Activated naive CD4-positive, alpha-beta T cell (primary cell): Measurements from ENCODE around the gene ATG2B.
"Not testable (repeated sequence)": the region's sequence is repeated elsewhere in the genome, so short reads cannot be mapped to it uniquely, and the experiment has no call there.

Experiments
- DNase-seq, 4 experiments: peaks; one replicate each; lab custom pipeline; 2025; lab: John Stamatoyannopoulos, UW

ATG2B gene

GRCh38 chr14:96373538-96373937 is 10.4 kb upstream of the ATG2B start:
- DNase-seq, result no peak

DNA sequence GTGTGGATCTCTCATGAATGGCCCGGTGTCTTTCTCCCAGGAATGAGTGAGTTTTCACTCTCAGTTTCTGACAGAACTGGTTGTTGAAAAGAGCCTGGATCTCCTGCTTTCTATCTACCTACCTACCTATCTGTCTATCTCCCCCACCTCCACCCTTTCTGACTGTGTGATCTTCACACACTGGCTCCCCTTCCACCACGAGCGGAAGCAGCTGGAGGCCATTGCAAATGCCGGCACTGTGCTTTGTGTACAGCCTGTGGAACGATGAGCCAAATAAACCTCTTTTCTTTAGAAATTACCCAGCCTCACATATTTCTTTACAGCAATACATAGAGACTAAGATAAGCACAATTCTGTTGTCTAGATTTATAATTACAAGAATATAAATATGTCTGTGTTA is 7.4 kb upstream of the ATG2B start:
- no peak for DNase-seq

DNA sequence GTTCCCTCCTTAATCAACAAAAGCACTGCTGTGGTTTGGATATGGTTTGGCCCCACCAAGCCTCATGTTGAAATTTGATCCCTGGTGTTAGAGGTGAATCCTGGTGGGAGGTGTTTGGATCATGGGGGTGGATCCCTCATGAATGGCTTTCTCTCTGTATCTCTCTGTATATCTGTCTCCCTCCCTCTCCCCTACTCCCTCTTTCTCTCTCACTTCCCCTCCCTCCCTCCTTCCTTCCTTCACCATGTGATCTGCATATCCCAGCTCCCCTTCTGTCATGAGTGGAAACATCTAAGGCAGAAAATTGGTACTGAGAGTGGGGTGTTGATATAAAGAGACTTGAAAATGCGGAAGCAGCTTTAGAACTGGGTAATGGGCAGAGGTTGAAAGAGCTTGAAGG is 5.4 kb upstream of the ATG2B start:
- no peak for DNase-seq

DNA sequence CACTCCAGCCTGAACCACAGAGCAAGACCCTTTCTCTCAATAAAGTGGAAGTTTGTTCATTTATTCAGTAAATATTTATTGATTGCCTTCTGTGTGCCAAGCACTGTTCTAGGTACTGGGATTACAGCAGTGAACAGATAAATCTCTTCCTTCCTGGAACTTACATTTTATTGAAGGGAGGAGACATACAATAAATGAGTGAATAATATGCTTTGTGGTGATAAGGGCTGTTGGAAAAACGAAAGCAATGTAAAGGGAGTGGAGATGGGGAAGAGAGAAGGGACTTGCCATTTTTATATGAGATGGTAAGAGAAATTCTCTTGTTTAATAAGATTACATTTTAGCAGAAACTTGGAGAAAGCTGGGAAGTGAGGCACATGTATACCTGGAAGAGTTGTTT is 1.8 kb upstream of the ATG2B start:
- no peak for DNase-seq

GRCh38 chr14:96363751-96364336 is 703 bp upstream of the ATG2B start:
- peak in 3 of 4 experiments; percentile 17 to 51 (median 45) for DNase-seq

DNA sequence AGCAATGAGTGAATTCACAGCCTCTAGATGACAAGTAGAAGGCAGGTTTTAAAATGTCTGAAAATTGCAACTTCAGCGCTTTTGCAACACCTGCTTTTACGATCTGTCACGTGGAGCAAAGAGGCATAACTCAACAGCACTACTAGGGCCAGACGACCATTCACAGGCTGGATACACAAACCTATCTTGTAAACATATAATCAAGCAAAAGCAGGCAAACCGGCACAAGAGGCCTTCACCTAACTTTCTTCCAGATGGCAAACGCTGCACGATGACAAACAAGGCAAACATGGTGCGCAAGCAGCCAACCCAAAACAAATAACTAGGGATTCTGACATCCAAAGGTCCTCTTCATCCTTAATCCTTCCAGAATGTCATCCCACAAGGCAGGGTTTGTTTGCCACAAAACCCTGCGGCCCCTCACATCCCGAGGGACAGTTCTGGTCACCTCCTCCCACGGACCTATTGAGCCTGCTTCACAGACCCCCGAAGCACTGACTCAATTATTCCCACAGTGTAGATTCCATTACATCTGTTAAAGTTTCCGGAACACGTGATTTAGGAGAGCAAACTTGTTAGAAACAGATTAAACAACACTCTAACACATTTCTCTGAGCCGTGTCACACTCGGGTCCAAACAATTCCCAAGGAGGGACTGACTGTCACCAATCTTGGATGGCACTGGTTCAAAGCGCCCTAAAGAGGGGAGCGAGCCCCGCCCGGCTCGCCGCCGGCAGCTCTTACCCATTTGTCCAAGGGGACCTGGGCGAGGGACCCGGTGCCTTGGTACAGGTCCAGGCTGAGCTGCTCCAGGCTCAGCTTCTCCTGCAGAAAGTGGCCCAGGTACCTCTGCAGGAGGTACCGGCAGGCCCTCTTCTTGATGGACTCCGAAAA is 823 bp downstream of the ATG2B start:
- DNase-seq, result peak in 2 of 4 experiments; percentile 11 to 20

- DNase-seq, result no peak
Observed at GRCh38 chr14:96359959-96360358, 3.2 kb downstream of the ATG2B start.

DNA sequence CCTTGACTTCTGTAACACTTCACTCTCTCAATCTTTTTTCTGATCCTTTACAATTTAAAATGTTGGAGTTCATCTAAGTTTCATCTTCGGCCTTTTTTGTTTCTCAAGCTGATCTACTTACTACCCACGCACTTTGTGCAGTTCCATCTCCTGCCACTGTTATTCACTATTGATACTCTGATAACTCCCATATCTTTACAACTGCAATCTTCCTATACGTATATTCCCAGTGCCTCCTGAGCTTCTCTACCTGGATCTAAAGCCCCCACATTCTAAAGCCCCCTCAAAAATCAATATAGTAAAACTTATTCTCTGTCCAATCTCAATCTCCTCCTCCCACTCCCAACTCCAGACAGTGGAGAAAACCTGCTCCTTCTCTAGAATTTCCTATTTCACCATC is 5.9 kb downstream of the ATG2B start:
- DNase-seq, result no peak

DNA sequence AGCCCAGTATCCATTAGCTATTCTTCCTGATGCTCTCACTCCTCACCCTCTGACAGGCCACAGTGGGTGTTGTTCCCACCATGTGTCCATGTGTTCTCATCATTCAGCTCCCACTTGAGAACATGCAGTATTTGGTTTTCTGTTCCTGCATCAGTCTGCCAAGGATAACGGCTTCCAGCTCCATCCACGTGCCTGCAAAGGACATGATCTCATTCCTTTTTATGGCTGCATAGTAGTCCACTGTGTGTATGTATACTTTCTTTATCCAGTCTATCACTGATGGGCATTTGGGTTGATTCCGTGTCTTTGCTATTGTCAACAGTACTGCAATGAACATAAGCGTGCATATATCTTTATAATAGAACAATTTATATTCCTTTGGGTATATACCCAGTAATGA is 8.9 kb downstream of the ATG2B start:
- DNase-seq, result no peak

DNA sequence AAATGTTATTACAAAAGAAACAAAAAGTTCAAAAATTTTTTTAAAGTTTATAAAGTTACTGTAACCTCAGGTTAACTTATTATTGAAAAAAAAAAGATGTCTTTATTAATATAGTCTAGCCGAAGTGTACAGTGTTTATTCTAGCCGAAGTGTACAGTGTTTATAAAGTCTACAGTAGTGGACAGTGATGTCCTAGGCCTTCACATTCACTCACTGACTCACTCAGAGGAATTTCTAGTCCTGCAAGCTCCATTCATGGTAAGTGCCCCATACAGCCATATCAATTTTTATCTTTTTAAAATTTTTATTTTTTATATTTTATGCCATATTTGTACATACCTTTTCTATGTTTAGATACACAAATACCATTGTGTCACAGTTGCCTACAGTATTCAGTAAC is 10.4 kb downstream of the ATG2B start:
- DNase-seq, result no peak

- DNase-seq, result no peak
Observed at GRCh38 chr14:96351986-96352385, 11.2 kb downstream of the ATG2B start.

DNA sequence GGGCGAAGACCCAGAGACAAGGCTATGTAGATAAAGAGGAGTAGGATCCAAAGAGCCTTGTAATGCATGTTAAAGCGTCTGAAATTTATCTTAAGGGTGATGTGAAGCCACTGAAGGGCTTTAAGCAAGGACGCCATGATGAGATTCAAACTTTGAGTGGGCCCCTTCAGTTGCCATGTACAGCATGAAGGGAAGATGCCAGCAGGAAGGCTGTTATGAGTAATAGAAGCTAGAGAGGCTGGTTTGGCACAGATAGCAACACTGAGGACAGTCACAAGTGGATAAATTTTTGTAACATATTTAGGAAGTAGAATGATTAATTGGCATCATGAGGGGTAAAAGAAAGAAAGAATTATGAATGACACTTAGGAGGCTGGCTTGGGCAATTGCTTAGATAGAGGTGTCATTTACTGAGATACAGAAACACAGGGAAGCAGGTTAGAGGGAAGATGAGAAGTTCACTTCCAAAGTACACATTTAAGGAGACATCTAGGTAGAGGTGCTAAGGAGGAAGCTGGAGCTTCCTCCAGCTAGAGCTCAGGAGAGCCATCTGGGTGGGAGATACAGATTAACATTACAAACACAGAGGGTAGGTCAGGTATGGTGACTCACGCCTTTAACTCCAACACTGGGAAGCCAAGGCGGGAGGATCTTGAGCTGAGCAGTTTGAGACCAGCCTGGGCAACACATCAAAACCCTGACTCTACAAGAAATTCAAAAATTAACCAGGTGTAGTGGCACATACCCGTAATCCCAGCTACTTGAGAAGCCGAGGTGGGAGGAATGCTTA is 13.7 kb downstream of the ATG2B start:
- no peak for DNase-seq

GRCh38 chr14:96347957-96348356 is 15.2 kb downstream of the ATG2B start:
- not testable (repeated sequence) for DNase-seq

DNA sequence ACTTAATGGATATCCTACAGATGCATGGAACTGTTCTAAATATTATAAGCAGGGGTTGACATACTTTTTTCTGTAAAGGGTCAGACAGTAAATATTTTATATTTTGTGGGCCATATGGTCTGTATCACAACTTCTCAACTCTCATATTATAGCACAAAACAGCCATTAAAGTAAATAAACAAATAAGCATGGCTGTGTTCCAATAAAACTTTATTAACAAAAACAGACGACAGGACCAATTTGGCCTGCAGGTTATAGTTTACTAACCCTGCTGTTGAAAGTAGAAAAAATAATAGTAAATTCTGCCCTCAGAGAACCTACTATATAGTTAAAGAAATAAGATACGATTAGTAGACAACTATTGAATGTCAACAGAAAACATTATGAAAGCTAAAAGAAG is 17.5 kb downstream of the ATG2B start:
- DNase-seq, result no peak

DNA sequence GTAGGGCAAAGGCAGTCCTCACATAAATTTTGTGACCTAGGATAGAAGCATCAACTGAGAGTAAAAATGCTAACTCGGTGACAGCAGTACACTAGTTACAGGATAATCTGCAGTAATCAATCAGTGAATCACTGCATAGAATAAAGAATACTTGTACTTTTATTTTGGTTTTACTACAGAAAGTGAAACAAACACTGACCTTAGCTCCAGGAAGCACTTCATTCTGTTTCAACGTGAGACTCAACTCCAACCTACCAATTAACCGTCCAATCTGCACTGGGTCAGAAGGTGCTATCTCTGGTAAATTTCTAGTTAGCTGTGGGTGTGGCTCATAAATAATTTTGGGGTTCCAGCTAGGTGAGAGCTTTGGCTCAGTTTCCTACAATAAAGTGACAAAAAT is 21.8 kb downstream of the ATG2B start:
- DNase-seq, result no peak

DNA sequence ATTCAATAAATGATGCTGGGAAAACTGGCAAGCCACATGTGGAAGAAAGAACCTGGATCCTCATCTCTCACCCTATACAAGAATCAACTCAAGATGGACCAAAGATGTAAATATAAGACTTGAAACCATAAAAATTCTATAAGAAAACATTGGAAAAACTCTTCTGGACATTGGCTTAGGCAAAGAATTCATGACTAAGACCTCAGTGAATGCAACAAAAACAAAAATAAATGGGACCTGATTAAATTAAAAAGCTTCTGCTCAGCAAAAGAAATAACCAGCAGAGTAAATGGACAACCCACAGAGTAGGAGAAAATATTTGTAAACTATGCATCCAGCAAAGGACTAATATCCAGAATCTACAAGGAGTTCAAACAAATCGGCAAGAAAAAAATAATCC is 24.6 kb downstream of the ATG2B start:
- no peak for DNase-seq

GRCh38 chr14:96324219-96324618 is 38.9 kb downstream of the ATG2B start:
- no peak for DNase-seq

DNA sequence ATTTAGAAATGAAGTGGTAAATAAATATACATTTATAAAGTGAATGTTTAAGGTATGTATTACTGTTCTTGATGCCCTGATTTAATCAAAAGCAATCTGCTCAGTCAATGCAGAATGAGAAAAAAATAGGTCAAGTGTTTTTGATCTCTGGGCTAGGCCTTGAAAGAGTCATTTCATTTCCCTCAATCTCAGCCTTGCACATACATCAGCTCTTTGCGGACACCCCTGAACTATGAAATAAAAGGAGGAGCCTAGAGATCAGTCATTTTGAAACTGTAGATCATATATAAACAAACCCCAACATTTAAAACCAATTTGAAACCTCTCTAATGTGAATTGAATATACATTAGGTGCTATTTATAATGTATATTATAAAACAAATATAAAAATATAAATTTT is 42.5 kb downstream of the ATG2B start:
- DNase-seq, result no peak

- DNase-seq, result no peak
Observed at GRCh38 chr14:96318836-96319235, 44.3 kb downstream of the ATG2B start.

DNA sequence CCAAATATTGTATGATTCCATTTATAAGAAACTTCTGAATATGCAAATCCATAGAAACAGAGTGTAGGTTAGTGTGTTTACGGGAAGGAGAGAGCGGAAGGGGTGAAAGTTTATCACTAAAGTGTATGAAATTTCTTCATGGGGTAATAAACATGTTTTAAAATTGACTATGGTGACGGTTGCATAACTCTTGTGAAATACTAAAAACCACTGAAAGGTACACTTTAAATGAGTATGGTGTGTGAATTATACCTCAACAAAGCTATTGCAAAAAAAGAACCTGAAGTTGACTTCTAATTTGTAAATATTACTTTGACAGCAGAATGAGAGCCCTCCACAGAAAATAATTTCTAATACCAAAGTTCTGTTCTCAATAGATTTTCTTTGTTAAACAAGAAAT is 47.1 kb downstream of the ATG2B start:
- no peak for DNase-seq

DNA sequence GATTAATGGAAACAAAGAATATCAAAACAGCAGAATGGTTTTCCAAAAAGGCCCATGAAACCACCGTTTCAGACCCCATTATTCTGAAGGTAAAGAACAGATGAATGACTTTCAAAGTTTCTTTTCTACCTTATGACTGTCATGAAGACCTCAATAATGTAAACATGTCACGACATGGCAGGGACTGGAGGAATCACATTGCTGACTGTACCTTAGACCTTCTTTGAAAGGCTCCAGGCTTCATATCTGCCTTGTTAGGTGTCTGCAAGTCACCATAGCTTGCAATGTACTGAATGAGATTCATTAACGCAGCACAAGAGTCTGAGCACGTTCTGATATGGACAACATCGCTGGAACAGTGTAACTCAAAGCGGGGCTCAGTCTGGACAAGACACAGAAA is 52.2 kb downstream of the ATG2B start:
- no peak for DNase-seq

DNA sequence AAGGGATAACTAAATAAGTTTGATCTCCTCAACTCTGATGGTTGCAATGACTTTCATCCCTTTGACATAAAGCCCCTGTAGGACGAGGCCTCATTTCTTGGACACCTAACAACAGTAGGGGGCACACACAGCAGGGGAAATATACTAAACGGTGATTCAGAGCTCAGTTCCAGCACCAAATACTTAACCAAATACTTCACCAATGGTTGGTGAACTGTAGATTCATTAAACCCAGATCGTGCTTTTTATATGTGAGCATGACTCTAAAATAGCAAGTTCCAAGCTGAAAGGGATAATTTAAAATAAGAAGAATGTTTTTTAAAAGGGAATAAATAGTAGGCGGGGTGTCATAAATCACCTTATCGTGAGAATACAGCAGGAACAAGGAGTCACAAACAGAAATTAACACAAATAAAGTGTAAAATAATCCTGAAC is 53.2 kb downstream of the ATG2B start:
- no peak for DNase-seq
